ENCODE results near the gene NCOA4. TPM values are rescaled to one million over a fixed set of nuclear protein-coding genes. Genes with fewer than 3 reads are reported as not detected.

Gene NCOA4
- total and polyA plus RNA-seq, 2 of the 4 experiments (the other 2 are of a cell fraction) = 62.2 to 188 TPM

- peak overlapping the region; percentile 68; the same call in 1 of the 2 replicates for H3K23ac ChIP-seq (ENCODE audit: low read depth, low read length)
- no peak overlapping the region for H2BK120ac ChIP-seq (ENCODE audit: low read depth, low read length)
- BruUV-seq (replicated peaks) = no TSS peak
- H3K79me1 ChIP-seq (ENCODE audit: low read depth in 1 of 2, low read length in 2 of 2) = peaks cover 5 to 56% of the 10 kb centered on the region in 2 experiments; a peak in 3 of 4 replicates
- peak overlapping the region; percentile 8; the same call in 1 of the 2 replicates for H2AK5ac ChIP-seq (ENCODE audit: low read depth, low read length)
- H3K9me1 ChIP-seq (ENCODE audit: insufficient read depth, low read length) = peaks cover 17% of the 10 kb centered on the region
- H3K4me1 ChIP-seq (ENCODE audit: control insufficient read depth, insufficient read depth, low read length) = peaks cover 33% of the 10 kb centered on the region
- H2BK5ac ChIP-seq (ENCODE audit: low read depth, low read length, poor library complexity, severe bottlenecking) = peak overlapping the region; percentile 87
- POLR2A ChIA-PET (ENCODE audit: unreplicated experiment) = interaction anchor here (0.5 to 0.6 kb wide), 2 partner anchors 31 to 52 kb away, joined by 4 to 5 read pairs; no protein-coding TSS in a partner anchor
- H2AFZ ChIP-seq (replicated peaks; ENCODE audit: low read length, poor library complexity) = peak overlapping the region; percentile 90
- in situ Hi-C loops (cut with MboI; ENCODE audit: low sequenced_read_pairs) = loop anchor here (25.0 kb wide), 1 partner anchor 1036 kb away; the partner anchor contains the start of gene DEPP1
- ATAC-seq (ENCODE audit: low read depth) = peak; percentile 96
- intact Hi-C loops (cut with micrococcal nuclease) = loop anchor here (10.0 kb wide), 1 partner anchor 558 kb away; no protein-coding TSS in a partner anchor
- no peaks in the 10 kb centered on the region for H3K36me3 ChIP-seq (ENCODE audit: control insufficient read depth, insufficient read depth, low read length)
- 1% methylated on average over 30 of the region's 49 CpGs; no CpG with 5 or more reads in 1 of the 2 experiments for WGBS, 2 experiments (ENCODE audit: extremely low coverage in 2 of 2, insufficient read length in 1 of 2)
- peak overlapping the region; percentile 82 for H3K4me3 ChIP-seq (ENCODE audit: insufficient read depth, low read depth, low read length)
- CTCF ChIA-PET = no interaction called here
- H2BK15ac ChIP-seq (ENCODE audit: low read depth, low read length) = no peak overlapping the region
- peak overlapping the region; percentile 77 for H3K4me2 ChIP-seq (ENCODE audit: low read depth, low read length)
- no peak overlapping the region for H2BK20ac ChIP-seq (ENCODE audit: low read depth, low read length)
- no peak overlapping the region for H4K5ac ChIP-seq (ENCODE audit: low read depth, low read length)
- peak overlapping the region; percentile 28; the same call in 1 of the 2 replicates for H3K9ac ChIP-seq (ENCODE audit: low read depth, low read length)
- H4K20me1 ChIP-seq (ENCODE audit: insufficient read depth, low read length) = peaks cover 84% of the 10 kb centered on the region
- H4K91ac ChIP-seq (ENCODE audit: insufficient read depth, low read depth, low read length) = peak overlapping the region; percentile 67; the same call in 1 of the 2 replicates
- peak; percentile 93 for DNase-seq
- H3K18ac ChIP-seq (ENCODE audit: low read depth, low read length) = peak overlapping the region; percentile 42; the same call in 1 of the 2 replicates
- 0 out of 2 replicates have a peak overlapping the region, but pooled peaks have one; percentile 1 for H3K56ac ChIP-seq (ENCODE audit: extremely low read depth, insufficient read depth, low read length)
- H3K27ac ChIP-seq (ENCODE audit: insufficient read depth, low read length) = peak overlapping the region; percentile 84
- dilution Hi-C loops (cut with HindIII; ENCODE audit: low sequenced_read_pairs, unreplicated experiment) = no loop called here
- no peaks in the 10 kb centered on the region for H3K27me3 ChIP-seq (ENCODE audit: control insufficient read depth, insufficient read depth, low read length)
- H3K9me3 ChIP-seq (ENCODE audit: control insufficient read depth, insufficient read depth, low read length) = no peaks in the 10 kb centered on the region
- H2AK9ac ChIP-seq (replicated peaks; ENCODE audit: low read depth, low read length, poor library complexity) = peak overlapping the region; percentile 55
- peak overlapping the region; percentile 30; the same call in 1 of the 2 replicates for H3K14ac ChIP-seq (replicated peaks; ENCODE audit: low read depth, low read length)
- peak overlapping the region in 1 of 2 experiments; percentile 70; a peak in 1 of 4 replicates for H4K8ac ChIP-seq (ENCODE audit: low read depth in 2 of 2, low read length in 2 of 2)
- peak overlapping the region; percentile 59; the same call in 1 of the 2 replicates for H3K4ac ChIP-seq (ENCODE audit: low read depth, low read length)
- no peak; the same call in 1 of the 2 replicates for TF ChIP-seq SMC3 (IDR thresholded peaks at IDR 0.05; ENCODE audit: low read depth, low read length)
- no peak for TF ChIP-seq ELK1 (IDR thresholded peaks at IDR 0.05; ENCODE audit: borderline replicate concordance, low read depth, low read length)
- TF ChIP-seq BHLHE40 (IDR thresholded peaks at IDR 0.05; ENCODE audit: low read depth, low read length) = 0 out of 2 replicates have a peak, but pooled peaks have one; percentile 27
- TF ChIP-seq POLR2A (IDR thresholded peaks at IDR 0.05; ENCODE audit: low read depth, low read length) = peak; percentile 68
- TF ChIP-seq MAFK (IDR thresholded peaks at IDR 0.05; ENCODE audit: low read depth, low read length) = no peak
- TF ChIP-seq RCOR1 (IDR thresholded peaks at IDR 0.05; ENCODE audit: insufficient replicate concordance, low read length) = no peak
- TF ChIP-seq NFE2L2 (IDR thresholded peaks at IDR 0.05; ENCODE audit: low read depth, low read length) = 0 out of 2 replicates have a peak, but pooled peaks have one; percentile 9
- TF ChIP-seq MXI1 (IDR thresholded peaks at IDR 0.05; ENCODE audit: borderline replicate concordance, low read depth, low read length) = peak; percentile 19; the same call in 1 of the 2 replicates
- peak; percentile 35; the same call in 1 of the 2 replicates for TF ChIP-seq CTCF (conservative IDR thresholded peaks at IDR 0.05; ENCODE audit: low read depth, low read length)
- TF ChIP-seq CHD1 (IDR thresholded peaks at IDR 0.05; ENCODE audit: low read depth, low read length) = no peak
- no peak for TF ChIP-seq CEBPB (IDR thresholded peaks at IDR 0.05; ENCODE audit: low read depth, low read length)
- TF ChIP-seq FOS (IDR thresholded peaks at IDR 0.05; ENCODE audit: low read depth, low read length) = peak; percentile 86
- TF ChIP-seq MAZ (IDR thresholded peaks at IDR 0.05; ENCODE audit: borderline replicate concordance, low read depth, low read length) = peak; percentile 99
- no peak for TF ChIP-seq RFX5 (IDR thresholded peaks at IDR 0.05; ENCODE audit: low read depth, low read length)
Observed at GRCh38 chr10:46022978-46023702, 7.3 kb downstream of the NCOA4 start.

Measured in IMR-90 (cell line).